Ishikawa (cell line): Measurements from ENCODE around the gene CEP131.

Experiments used
- CEBPB ChIP-seq: IDR thresholded peaks from 2 replicates; pipeline ENCODE4 v1.6.1; 2012
- CREB1 ChIP-seq: IDR thresholded peaks from 2 replicates; pipeline ENCODE4 v1.6.1; 2012; ENCODE audit warnings: low read depth
- EGR1 ChIP-seq: IDR thresholded peaks from 2 replicates; pipeline ENCODE4 v1.6.1; 2012
- EP300 ChIP-seq: IDR thresholded peaks from 2 replicates; pipeline ENCODE4 v1.6.1; 2012; ENCODE audit warnings: borderline replicate concordance
- FOXM1 ChIP-seq: IDR thresholded peaks from 2 replicates; pipeline ENCODE4 v1.6.1; 2012; ENCODE audit warnings: low read depth, borderline replicate concordance
- NFIC ChIP-seq: IDR thresholded peaks from 2 replicates; pipeline ENCODE4 v1.6.1; 2012
- RAD21 ChIP-seq: IDR thresholded peaks from 2 replicates; pipeline ENCODE4 v1.6.1; 2012; ENCODE audit warnings: low read depth
- TAF1 ChIP-seq: IDR thresholded peaks from 2 replicates; pipeline ENCODE4 v1.6.1; 2012; ENCODE audit warnings: low read depth, mild to moderate bottlenecking
- TCF12 ChIP-seq: IDR thresholded peaks from 2 replicates; pipeline ENCODE4 v1.6.1; 2012; ENCODE audit warnings: low read depth
- TEAD4 ChIP-seq: IDR thresholded peaks from 2 replicates; pipeline ENCODE4 v1.6.1; 2012
- YY1 ChIP-seq: IDR thresholded peaks from 2 replicates; pipeline ENCODE4 v1.6.1; 2012; ENCODE audit warnings: low read depth
- ZBTB7A ChIP-seq: IDR thresholded peaks from 2 replicates; pipeline ENCODE4 v1.6.1; 2012; ENCODE audit warnings: low read depth
- TF ChIP-seq, protein P1 (sequence below): IDR thresholded peaks from 2 replicates; pipeline ENCODE4 v1.6.1; 2012
- TF ChIP-seq, protein P2 (sequence below): IDR thresholded peaks from 2 replicates; pipeline ENCODE4 v1.6.1; 2012
- TF ChIP-seq, protein P3 (sequence below): IDR thresholded peaks from 2 replicates; pipeline ENCODE4 v1.6.1; 2012; ENCODE audit warnings: low read depth, mild to moderate bottlenecking

Gene CEP131

DNA sequence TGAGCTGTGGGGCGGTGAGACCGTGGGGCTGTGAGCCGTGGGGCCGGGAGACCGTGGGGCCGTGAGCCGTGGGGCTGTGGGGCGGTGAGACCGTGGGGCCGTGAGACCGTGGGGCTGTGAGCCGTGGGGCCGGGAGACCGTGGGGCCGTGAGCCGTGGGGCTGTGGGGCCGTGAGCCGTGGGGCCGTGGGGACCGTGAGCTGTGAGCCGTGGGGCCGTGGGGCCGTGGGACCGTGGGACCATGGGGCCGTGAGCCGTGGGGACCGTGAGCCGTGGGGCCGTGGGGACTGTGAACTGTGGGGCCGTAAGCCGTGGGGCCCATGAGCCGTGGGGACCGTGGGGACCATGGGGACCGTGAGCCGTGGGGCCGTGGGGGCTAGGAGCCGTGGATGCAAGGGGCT lies 82.1 kb downstream of the CEP131 start:
- TF ChIP-seq TAF1 (no peak), FOXM1 (no peak), ZBTB7A (no peak), TCF12 (no peak), EP300 (no peak), CREB1 (no peak), EGR1 (no peak), RAD21 (no peak), CEBPB (no peak), NFIC (no peak), YY1 (no peak), TEAD4 (no peak)
- TF ChIP-seq, protein P1, sequence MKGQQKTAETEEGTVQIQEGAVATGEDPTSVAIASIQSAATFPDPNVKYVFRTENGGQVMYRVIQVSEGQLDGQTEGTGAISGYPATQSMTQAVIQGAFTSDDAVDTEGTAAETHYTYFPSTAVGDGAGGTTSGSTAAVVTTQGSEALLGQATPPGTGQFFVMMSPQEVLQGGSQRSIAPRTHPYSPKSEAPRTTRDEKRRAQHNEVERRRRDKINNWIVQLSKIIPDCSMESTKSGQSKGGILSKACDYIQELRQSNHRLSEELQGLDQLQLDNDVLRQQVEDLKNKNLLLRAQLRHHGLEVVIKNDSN = no peak
- TF ChIP-seq, protein P2, sequence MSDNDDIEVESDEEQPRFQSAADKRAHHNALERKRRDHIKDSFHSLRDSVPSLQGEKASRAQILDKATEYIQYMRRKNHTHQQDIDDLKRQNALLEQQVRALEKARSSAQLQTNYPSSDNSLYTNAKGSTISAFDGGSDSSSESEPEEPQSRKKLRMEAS = no peak
- TF ChIP-seq, protein P3, sequence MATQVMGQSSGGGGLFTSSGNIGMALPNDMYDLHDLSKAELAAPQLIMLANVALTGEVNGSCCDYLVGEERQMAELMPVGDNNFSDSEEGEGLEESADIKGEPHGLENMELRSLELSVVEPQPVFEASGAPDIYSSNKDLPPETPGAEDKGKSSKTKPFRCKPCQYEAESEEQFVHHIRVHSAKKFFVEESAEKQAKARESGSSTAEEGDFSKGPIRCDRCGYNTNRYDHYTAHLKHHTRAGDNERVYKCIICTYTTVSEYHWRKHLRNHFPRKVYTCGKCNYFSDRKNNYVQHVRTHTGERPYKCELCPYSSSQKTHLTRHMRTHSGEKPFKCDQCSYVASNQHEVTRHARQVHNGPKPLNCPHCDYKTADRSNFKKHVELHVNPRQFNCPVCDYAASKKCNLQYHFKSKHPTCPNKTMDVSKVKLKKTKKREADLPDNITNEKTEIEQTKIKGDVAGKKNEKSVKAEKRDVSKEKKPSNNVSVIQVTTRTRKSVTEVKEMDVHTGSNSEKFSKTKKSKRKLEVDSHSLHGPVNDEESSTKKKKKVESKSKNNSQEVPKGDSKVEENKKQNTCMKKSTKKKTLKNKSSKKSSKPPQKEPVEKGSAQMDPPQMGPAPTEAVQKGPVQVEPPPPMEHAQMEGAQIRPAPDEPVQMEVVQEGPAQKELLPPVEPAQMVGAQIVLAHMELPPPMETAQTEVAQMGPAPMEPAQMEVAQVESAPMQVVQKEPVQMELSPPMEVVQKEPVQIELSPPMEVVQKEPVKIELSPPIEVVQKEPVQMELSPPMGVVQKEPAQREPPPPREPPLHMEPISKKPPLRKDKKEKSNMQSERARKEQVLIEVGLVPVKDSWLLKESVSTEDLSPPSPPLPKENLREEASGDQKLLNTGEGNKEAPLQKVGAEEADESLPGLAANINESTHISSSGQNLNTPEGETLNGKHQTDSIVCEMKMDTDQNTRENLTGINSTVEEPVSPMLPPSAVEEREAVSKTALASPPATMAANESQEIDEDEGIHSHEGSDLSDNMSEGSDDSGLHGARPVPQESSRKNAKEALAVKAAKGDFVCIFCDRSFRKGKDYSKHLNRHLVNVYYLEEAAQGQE = no peak

DNA sequence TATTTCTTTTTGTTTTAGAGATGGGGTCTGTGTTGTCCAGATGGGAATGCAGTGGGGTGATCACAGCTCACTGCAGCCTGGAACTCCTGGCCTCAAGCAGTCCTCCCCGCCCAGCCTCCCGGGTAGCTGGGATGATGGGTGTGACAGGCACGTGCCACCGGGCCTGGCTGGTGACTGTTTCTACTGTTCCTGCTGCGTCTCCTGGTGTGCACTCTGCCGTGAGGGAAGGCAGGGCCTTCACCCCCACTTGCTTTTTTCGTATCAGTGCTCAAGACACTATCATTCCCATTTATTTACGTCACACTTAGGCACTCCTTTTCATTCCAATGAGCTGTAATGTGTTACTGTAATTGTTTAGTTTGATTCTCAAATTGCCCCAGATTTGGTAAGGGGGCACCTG lies 82.7 kb downstream of the CEP131 start:
- TF ChIP-seq TCF12 (0 out of 2 replicates have a peak, but pooled peaks have one; percentile 19), NFIC (peak; percentile 38; the same call in 1 of the 2 replicates), TEAD4 (peak; percentile 46; the same call in 1 of the 2 replicates), EP300 (0 out of 2 replicates have a peak, but pooled peaks have one; percentile 21), TAF1 (no peak)
- TF ChIP-seq, protein P2 = peak; percentile 94
- TF ChIP-seq, protein P3 = no peak
- TF ChIP-seq, protein P1 = peak; percentile 71
